Glomerular visceral epithelial cell (primary cell): ENCODE results near the gene CLEC2L.

Source experiments
- DNase-seq: peaks from one replicate; pipeline ENCODE4 v3.0.0-alpha.2; 2016; ENCODE audit errors: extremely low spot score

The CLEC2L gene

GRCh38 chr7:139575338-139575680, 51.8 kb downstream of the CLEC2L start:
- no peak for DNase-seq

DNA sequence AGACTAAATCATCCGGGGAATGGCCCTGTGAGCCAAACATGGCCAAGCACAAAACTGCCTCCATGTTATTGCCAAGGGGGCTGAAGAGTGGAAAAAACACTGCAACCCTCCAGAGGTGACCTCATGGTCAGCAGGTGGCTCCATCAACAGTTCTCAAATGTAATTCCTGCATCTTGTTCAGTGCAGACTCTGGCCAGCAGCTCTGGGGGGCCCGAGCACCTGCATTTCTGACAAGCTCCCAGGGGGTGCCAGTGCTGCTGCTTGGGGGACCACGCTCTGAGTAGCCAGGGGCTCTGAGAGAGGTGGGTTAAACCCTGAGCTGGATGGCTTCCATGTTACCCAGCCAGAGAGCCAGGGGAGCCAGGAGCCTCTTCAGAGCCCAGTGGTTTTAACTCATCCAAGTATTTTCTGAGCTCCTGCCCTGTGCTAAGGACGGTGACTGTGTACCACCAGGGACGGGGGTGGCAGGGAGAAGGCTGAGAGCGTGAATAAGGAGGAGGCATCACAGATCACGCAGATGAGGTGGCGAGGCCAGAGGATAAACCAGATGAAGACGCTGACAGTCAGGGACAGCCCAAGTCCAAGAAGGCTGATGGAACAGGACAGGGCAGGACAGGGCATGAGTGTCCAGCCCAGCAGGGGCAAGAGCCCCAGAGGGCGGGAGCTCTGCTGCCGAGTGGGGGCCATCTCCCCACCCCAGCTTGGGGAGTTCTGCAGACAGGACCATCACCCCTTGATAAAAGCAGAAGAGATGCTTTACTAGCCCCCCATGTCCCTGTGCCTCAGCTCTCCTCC, 52.9 kb downstream of the CLEC2L start:
- DNase-seq, result no peak

DNA sequence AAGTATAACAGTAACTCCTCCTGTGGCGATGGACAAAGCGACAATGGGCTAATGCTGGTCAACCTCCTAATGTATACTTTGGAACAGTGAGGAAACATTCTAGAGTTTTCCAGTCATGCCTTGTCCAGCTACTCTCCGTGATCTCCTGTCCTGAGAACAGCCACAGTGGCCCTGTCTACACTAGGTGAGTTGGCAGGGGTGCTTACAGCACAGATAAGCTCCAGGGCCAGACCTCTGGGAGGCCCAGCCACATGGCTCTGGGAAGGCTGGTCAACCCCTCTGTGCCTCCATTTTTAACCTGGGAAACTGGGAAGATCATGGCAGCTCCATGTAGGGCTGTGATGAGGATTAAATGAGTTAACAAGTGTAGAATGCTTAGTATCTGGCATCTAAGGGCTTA, 57.0 kb downstream of the CLEC2L start:
- DNase-seq, result no peak

DNA sequence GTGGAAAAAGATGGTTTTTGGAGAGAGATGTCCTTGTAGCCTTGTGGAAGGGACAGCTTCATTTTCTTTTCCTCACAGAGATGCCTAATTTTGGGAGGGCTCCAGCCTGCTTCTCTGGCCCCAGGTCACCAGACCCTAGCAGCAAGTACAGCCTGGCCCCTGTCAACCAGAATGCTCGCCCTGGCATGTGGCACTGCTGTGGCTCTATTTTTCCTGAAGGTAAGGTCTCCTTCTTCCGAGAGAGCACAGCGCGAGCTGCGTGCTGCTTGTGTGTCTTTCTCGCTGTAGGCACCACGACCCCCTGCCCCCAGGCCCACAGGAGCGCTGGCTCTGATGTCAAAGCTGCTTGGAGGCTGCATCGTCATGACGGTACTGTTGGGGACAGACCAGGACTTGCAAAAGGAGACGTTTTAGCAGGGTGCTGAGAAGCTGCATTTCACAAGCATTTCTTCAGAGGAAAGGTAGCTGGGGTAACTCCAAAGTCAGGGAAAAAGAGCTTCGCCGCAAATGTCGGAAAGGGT, 58.7 kb downstream of the CLEC2L start:
- DNase-seq, result no peak

- no peak for DNase-seq
These were observed 59.2 kb downstream of the CLEC2L start for GRCh38 chr7:139582671-139583155.

DNA sequence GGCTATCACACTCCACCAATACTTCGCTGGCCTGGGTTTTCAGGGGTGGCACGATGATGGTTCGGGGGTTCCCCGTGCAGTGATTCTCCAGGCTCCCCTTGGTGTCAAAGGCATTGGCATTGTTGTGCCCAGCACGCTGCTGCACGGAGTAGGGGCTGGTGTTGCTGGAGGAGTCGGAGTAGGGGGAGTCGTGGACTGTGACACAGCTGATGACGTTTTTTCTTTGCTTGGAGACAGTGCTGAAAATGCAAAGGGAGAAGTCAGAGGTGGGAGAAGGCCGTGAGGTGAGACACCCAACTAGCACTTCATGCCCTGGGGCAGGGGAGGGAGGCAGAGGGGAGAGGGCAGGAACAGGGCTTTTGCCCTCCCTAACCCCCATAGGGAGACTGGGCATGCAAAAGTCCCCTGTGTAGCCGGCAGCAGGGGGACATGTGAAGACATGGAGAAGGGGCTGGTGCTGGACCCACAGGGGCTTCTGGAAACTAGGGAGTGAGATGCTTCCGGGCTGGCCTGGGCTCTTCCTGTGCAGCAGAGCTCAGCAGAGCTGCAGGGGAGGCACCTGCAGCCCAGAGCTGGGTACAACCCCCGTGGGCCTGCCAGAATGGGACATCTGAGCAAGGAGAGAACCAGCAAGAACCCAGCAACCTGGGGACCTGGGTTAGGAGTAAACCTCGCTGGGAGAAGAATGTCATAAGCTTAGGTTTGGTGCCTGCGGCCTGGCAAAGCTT, 60.5 kb downstream of the CLEC2L start:
- no peak for DNase-seq

- no peak for DNase-seq
These were observed 61.6 kb downstream of the CLEC2L start for GRCh38 chr7:139585042-139585441.

GRCh38 chr7:139586286-139586685, 62.8 kb downstream of the CLEC2L start:
- DNase-seq, result no peak

DNA sequence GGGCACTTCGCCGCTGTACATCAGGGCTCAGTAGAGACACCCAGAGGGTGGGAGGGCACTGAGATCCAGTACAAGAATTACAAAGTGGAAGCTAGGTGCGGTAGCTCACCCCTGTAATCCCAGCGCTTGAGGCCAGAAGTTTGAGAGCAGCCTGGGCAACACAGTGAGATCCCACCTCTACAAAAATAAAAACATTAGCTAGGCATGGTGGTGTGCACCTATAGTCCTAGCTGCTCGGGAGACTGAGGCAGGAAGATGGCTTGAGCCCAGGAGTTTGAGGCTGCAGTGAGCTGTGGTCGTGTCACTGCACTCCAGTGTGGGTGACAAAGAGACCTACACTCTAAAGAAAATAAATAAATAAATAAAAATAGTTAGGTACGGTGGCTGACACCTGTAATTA, 64.0 kb downstream of the CLEC2L start:
- no peak for DNase-seq

- DNase-seq, result no peak
These were observed 65.1 kb downstream of the CLEC2L start for GRCh38 chr7:139588632-139589031.

DNA sequence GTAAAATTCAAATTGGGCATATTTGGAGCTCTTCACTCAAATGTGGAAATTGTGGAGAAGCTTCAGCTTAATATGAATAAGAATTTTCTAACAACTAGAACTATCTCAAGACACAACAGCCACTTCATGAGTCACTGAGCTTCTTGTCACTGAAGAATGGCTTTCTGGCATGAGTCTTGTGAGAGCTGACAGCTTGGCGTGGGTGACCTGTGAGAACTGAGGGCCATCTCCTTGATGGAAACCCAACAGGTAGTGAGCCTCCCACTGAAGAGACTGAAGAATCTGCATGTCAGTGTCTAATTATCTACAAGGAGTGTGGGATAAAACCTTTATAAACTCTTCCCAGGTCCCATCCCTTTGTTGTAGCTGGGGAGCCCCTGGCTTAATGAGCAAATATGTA, 66.0 kb downstream of the CLEC2L start:
- DNase-seq, result no peak

- DNase-seq, result no peak
These were observed 68.2 kb downstream of the CLEC2L start for GRCh38 chr7:139591550-139592195.

- DNase-seq, result no peak
These were observed 69.4 kb downstream of the CLEC2L start for GRCh38 chr7:139592801-139593461.

DNA sequence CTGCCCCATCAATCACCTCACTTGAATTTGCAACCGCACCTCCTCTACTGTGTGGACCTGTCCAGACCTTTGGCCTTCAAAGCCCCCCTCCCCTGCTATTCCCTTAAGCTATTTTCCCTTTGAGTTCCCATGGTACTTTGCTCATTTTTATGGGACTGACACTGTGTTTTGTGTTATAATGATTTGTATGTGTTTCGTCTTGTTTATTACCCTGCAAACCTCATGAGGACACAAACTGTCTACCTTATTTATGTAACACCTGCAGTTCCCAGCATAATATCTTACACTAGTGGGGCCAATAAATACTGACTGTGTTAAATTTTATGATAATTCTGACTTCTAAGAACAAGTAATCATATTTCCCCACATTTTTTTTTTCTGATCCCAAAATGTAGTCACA, 70.6 kb downstream of the CLEC2L start:
- no peak for DNase-seq
